Left ventricle myocardium inferior (tissue), 1 donor: ENCODE data around the gene SLC8A1. TPM values are rescaled to one million over a fixed set of nuclear protein-coding genes. Genes with fewer than 3 reads are reported as not detected.

Experiments used
- DNase-seq: peaks from one replicate; pipeline ENCODE4 v3.0.0-alpha.2; 2020
- H3K27ac ChIP-seq: fragments of 200-600 bp; replicated peaks from 2 replicates; pipeline ENCODE4 v1.8.0; 2021
- H3K27me3 ChIP-seq: fragments of 200-600 bp; 2 replicates; pipeline ENCODE4 v1.8.0; 2021; ENCODE audit warnings: low read depth
- H3K36me3 ChIP-seq: fragments of 200-600 bp; 2 replicates; pipeline ENCODE4 v1.8.0; 2021
- H3K4me1 ChIP-seq: fragments of 200-600 bp; 2 replicates; pipeline ENCODE4 v1.8.0; 2021
- H3K4me3 ChIP-seq: fragments of 200-600 bp; 2 replicates; pipeline ENCODE4 v1.8.0; 2021; ENCODE audit warnings: mild to moderate bottlenecking, moderate library complexity
- H3K9me3 ChIP-seq: fragments of 200-600 bp; replicated peaks from 2 replicates; pipeline ENCODE4 v1.8.0; 2021
- intact Hi-C: fragments of 100-400 bp; cut with micrococcal nuclease; formaldehyde crosslinking; loops from one replicate; pipeline ENCODE4 v1.11.0; 2022
- total RNA-seq: library from RNA; stranded (reverse); fragmentation: NEBNext Ultra II Directional; extraction: Animal tissue kit (Norgen Biotek cat#: 25700); gene quantifications from one replicate; pipeline ENCODE4 v1.2.1, GENCODE V29; 2021
- TF ChIP-seq, protein P1 (sequence below): fragments of 200-600 bp; IDR thresholded peaks from 2 replicates; pipeline ENCODE4 v1.8.0; 2021; ENCODE audit warnings: antibody characterized with exemption, mild to moderate bottlenecking, borderline replicate concordance
- donor health status: DM: no; HTN: yes; CAD: no; lungs with severe emphysema.

Gene SLC8A1
- total RNA-seq, 1 donor from 2014 or later = 990 TPM

DNA sequence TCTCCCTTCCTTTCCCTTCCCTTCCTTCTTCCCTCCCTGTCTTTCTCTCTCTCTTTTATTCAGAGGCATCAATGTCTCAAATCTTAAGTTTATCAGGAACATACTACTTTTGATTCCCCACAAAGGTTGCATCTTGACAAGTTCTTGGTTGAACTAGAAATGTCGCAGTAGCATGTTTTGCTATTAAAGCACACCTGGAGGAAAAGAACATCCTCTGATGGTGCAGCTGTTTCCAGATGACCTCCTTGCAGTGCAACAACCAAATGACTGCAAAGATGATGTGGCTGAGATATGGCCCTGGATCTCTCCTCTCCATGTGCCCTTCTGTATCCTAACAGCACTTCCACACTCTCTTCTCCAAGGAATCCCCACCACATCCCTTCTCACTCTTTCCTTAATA, 127.2 kb downstream of the SLC8A1 start:
- H3K27ac ChIP-seq = peak overlapping the region; percentile 18

DNA sequence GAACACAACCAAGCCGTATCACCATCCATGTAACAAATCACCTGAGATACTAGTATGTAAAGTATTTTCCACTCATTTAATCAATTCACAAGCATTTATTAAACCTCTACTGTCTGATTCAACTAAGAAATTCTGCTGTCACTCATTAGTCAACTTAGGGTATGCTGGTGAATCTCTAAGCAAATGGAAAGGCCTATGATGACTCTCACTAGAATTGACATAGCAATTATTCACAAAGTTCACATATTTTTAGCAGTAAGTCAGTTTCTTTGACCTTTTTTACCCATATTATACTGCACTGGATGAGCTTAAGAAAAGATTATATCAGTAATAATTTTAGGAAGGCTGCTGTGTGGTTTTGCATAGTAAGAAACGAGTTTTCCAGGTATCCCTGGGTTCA, 130.1 kb downstream of the SLC8A1 start:
- TF ChIP-seq, protein P1, sequence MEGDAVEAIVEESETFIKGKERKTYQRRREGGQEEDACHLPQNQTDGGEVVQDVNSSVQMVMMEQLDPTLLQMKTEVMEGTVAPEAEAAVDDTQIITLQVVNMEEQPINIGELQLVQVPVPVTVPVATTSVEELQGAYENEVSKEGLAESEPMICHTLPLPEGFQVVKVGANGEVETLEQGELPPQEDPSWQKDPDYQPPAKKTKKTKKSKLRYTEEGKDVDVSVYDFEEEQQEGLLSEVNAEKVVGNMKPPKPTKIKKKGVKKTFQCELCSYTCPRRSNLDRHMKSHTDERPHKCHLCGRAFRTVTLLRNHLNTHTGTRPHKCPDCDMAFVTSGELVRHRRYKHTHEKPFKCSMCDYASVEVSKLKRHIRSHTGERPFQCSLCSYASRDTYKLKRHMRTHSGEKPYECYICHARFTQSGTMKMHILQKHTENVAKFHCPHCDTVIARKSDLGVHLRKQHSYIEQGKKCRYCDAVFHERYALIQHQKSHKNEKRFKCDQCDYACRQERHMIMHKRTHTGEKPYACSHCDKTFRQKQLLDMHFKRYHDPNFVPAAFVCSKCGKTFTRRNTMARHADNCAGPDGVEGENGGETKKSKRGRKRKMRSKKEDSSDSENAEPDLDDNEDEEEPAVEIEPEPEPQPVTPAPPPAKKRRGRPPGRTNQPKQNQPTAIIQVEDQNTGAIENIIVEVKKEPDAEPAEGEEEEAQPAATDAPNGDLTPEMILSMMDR = no peak
- Histone ChIP-seq H3K9me3 (no peaks in the 10 kb centered on the region), H3K4me3 (no peak overlapping the region), H3K36me3 (no peaks in the 10 kb centered on the region), H3K4me1 (peaks cover 83% of the 10 kb centered on the region), H3K27me3 (no peaks in the 10 kb centered on the region), H3K27ac (no peak overlapping the region)
- intact Hi-C loops = no loop called here
- DNase-seq = no peak

More for the DNA sequence above, 127.2 kb downstream of the SLC8A1 start:
- Histone ChIP-seq H3K4me3 (no peak overlapping the region), H3K36me3 (no peaks in the 10 kb centered on the region), H3K27me3 (no peaks in the 10 kb centered on the region), H3K9me3 (no peaks in the 10 kb centered on the region), H3K4me1 (peaks cover 78% of the 10 kb centered on the region)
- intact Hi-C loops = no loop called here
- TF ChIP-seq, protein P1 = no peak
- no peak for DNase-seq

DNA sequence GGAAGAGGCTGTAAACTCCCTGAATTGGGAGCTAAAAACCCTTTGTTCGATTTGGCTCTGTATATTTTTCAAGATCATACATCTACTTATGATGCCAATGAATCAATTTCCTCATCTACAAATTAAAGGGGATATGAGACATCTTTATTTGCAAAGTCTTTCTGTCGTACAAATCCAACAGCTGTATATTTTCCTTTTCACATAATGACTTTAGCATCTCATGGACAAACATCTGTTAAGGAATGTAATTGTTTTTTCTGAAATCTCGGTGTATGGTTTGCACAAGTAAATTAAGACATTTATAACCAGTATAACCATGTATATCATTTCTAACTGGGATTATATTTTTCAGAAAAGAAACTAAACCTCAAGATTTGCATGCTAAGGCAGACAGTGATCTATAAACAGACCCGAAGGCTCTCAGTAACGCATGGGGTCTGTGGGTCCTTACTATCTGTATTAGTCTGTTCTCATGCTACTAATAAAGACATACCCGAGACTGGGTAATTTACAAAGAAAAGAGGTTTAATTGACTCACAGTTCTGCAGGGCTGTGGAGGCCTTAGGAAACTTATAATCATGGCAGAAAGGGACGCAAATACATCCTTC, 130.8 kb downstream of the SLC8A1 start:
- Histone ChIP-seq H3K27me3 (no peaks in the 10 kb centered on the region), H3K27ac (no peak overlapping the region), H3K4me3 (no peak overlapping the region), H3K9me3 (no peaks in the 10 kb centered on the region), H3K36me3 (no peaks in the 10 kb centered on the region), H3K4me1 (peaks cover 83% of the 10 kb centered on the region)
- intact Hi-C loops = no loop called here
- no peak for DNase-seq
- TF ChIP-seq, protein P1 = no peak

DNA sequence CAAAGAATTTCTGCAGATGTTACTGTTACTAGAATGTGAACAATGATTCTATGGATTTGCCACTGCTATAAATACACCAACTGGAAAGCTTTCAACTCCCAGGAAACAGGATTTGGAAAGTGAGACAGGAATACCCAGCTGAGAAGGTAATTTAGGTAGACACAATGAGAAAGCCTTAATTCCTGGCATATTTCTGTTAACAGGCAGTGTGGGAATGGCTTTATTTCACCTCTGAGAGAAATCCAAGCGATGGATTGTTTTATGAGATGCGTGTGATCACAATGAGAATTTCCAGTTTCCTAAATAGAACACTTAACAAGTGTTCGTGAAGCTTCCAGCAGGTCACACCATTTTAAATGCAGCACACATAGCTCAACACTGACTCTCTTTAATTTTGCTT, 133.0 kb downstream of the SLC8A1 start:
- Histone ChIP-seq H3K4me1 (peaks cover 68% of the 10 kb centered on the region), H3K36me3 (no peaks in the 10 kb centered on the region), H3K4me3 (no peak overlapping the region), H3K27ac (peak overlapping the region; percentile 29), H3K9me3 (peaks cover 14% of the 10 kb centered on the region), H3K27me3 (no peaks in the 10 kb centered on the region)
- TF ChIP-seq, protein P1 = no peak
- no peak for DNase-seq
- intact Hi-C loops = no loop called here

DNA sequence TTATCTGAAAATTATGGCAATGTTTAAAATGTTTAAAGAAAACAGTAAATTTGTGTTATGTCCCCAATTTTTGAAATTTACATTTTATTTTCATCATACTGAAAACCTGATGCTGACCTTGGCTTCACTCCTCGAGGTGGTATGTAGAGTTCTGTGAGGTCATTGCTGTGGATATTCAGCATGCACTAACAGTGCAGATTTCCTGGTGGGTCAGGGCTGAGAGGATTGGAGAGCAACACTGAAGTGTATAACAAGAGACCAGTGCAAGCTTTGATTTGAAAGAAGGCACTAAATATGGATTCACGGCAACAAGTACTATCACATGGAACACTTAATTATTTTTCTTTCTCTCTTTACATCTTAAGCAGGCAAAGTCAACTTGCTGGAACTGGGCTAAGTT, 134.1 kb downstream of the SLC8A1 start:
- no peak for DNase-seq
- peaks cover 75% of the 10 kb centered on the region for H3K4me1 ChIP-seq
- intact Hi-C loops = no loop called here
- H3K4me3 ChIP-seq = no peak overlapping the region
- peak overlapping the region; percentile 29 for H3K27ac ChIP-seq
- H3K36me3 ChIP-seq = no peaks in the 10 kb centered on the region
- H3K27me3 ChIP-seq = no peaks in the 10 kb centered on the region
- TF ChIP-seq, protein P1 = no peak
- peaks cover 17% of the 10 kb centered on the region for H3K9me3 ChIP-seq
